HG03520 (cell line): ENCODE measurements around the gene ASTN2.

Experiments used
- ATAC-seq: cut with Tn5 transposase; IDR thresholded peaks from one replicate; pipeline ENCODE4 v1.9.1; 2021; ENCODE audit warnings: mild to moderate bottlenecking, moderate library complexity; ENCODE audit not compliant: unreplicated experiment

Gene ASTN2

DNA sequence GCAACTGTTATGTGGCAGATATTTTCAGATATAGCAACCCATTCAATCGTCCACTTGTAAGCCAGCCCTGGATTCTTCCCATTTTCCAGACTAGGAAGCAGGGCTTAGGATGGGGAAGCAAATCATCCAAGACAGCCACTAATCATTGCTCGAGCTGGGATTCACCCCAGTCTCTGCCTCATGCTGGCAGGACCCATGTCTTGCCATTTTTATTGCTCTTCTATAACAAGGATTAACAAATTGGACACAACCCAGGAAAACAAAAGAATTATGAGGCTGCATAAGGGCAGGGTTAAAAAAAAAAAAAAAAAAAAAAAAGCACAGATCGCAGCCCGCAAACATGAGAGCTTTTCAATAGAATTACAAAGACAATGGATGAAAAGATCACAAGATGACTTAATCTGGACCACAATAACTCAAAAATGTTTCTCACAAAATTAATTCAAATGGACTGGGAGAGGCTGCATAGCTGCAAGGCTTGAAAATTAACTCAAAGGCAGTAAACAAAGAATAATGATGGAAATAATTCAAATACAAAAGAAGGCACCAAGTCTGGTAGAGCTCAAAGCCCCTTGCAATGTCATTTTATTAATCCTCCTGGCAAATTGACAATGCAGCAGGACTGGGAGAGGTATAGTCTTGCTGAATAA is 40.7 kb downstream of the ASTN2 start:
- no peak for ATAC-seq

DNA sequence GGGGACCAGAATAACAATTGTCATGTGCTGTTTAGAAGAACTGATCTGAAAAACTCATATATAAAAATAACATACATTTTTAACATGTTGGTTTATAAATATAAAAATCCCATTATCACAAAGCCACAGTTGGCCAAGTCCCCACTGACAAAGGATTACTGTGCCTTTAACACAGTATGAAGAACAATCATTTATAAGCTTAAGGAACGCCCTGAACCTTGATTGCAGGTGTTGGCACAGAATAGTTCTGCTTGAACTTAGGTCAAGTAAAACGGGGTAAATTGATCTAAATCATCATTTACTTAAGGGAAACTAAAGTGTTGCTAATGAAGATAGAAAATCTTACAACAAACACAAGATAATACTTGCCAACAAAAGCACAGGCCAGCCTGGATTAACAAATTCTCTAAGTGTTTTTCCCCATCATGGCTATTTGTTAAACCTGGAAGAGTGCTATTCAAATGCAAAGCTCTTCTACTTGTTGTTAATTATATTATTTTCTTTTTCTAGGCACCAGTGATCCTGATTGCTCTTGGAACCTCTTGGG is 46.1 kb downstream of the ASTN2 start:
- ATAC-seq = no peak

DNA sequence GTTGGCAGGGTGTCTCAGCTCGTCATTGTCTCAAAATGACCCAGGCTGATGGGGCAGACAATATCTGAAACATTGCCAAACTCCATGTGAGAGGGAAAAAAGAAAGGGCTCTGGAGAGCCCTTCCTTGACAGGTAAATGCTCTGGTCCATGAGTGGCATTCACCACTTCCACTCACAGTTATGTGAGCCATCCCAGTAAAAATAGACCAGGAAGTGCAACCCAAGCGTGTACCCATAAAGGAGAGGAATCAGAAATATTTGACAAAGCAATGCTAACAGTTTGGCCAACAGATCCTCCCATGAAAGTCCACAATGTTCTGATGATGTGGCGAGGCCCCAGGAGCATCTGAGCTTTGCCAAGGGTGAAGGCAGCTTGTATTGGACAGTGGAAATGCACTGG is 49.4 kb downstream of the ASTN2 start:
- no peak for ATAC-seq

DNA sequence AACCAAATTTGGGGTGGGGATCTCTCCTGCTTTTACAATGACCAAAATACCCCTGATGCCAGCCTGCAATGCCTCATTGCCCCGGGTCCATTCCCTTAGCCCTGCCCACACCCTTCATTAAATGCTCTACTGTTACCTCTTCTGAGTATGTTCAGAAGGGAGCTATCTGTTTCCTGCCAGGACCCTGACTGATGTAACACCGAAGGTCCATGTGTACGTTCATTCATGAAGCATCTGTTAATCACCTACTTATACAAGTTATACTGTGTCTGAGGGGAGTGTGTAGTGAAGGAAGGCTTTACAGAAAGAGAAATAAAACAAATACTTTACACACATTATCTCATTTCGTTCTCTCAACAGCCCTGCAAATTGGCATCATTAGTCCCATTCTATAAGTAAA is 51.9 kb downstream of the ASTN2 start:
- no peak for ATAC-seq

DNA sequence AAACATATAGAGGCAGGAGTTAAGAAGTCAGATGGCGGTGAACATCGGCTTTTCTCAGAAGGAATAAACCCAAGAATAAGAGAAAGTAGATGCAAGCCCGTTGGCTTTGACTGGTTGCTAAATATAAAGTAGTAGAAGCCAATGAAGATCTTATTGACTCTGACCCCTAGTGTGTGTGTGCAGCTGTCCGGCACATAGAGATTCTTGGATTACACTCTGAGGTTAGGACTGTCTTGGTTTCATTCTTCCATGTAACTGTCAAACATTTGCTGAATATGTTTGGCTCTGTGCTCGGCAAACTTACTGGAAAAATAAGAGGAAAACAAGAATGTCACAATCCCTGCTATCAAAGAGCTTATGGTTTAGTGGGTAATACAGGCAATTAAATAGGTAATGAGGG is 54.9 kb downstream of the ASTN2 start:
- no peak for ATAC-seq

DNA sequence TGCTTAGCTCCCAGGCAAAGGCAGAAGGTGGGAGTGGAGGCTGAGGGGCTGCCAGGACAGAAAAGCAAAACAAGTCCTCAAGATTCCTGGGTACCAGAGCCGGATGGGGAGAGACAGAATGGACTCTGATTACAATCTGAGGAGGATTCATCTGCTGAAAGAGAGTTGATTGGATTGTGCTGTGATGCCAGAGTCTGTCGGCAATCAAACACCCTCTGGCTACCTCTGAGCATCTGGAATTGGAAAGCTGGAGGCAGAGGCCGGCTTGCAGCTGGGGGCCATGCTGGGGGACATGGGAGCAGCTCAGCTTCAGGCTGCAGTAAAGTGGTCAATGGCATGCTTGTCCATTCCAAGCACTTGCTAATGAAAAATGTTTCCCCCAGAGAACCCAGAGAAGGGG is 59.3 kb downstream of the ASTN2 start:
- no peak for ATAC-seq

DNA sequence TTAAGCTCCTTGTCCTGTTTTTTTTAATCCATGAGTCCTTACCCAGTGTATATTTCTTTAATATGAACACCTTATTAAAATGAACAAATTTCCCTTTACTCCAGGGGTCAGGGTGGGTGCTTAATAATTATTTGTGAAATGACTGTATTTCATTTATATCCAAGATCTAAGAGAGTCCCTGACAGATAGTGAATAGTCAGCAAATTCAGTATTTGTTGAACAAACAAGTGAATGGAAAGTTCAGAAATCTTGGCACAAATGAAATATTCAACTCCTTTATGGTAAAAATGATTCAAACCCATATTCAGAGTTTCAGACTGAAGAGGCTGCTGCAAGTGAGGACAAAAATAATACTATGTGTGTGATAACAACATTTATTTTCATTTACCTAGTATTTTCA is 59.9 kb downstream of the ASTN2 start:
- no peak for ATAC-seq

DNA sequence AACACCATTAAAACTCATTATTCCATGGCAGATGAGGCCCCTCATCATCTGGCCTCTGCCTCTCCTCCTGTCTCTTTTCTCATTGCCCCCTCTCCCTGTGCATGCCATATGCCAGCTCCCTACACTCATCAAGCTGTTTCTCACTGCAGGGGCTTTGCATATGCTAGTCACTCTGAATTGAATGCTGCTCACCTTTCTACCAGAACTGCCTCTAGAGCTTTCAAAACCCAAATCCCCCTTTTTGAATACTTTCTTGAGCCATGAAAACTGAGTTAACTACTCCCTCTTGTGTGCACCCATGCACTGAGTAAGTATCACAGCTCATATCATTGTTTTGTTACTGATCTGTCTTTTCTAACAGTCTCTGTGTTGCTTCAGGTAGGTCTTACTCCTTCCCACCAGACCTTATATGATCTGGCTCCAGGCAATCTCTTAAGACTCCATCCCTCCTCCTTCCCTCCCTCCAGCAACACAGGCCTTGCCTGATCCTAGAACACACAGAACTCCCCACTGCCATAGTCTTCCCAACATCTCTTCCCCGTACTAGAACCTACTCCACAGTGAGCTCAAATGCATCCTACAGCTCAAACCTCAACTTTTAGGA is 60.5 kb downstream of the ASTN2 start:
- no peak for ATAC-seq

DNA sequence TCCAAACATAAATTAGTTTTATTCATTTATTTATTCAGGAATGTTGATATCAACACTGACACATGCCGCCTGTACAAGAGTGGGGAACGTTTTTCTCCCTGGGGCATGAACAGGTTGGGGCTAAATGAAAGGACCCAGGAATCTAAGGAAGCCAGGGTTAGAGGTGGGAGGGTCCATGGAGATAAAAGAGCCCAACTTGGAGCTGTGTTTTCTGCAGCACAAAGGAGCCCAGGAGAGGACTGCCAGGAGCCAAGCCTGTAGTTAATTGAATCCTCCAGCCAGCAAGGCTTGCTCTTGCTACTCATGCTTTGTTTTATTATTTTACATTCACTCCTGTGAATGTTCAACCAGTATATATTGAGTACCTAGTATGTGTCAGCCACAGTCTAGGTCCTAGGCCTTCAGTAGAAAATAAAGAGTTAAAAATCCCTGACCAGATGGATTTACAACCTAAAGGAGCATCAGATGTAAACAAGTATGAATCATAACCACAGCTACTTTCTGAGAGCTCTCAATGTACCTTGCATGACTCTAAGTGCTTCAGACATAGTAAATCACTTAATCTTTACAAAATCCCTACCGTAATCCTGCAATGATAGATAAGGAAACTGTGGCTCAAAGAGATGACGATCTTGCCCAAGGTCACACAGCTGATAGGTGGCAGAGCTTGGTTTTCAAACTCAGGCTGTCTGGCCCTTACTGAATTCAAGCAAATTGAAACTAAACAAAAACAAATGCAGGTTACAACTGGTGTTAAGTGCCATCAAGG is 69.8 kb downstream of the ASTN2 start:
- ATAC-seq = no peak

DNA sequence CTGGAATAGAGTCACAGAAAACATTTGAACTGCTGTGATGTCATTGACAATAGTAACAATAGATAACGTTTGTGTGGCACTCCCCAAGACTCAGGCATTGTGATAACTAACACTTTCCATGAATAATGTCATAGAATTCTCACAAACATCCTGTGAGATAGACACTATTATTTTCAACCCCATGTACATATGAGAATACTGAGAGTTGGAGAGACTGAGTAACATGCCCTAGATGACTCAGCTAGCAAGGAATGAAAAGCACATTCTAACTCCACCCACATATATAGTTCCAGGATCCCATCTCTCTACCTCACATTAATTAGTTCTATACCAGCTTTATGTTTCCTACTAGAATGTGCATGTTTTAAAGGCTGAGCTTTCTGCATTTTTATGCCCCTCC is 71.4 kb downstream of the ASTN2 start:
- no peak for ATAC-seq

DNA sequence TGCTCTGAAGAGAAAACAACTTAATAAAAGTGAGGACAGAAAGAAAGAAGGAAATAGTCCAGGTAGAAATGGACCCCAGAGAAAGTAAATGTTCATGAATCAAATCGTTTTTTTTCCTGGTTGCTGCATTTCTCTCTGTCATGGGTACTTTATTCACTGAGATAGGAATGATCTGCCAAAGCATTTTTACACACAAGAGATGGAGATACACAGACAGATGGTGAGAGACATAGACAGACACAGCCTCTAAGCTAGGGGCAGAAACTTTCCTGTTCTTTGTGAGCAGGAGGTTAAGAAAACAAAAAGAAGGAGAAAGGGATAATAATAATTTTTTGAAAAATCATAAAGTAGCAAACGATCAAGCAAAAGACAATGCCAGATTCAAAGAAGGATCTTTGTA is 73.7 kb downstream of the ASTN2 start:
- no peak for ATAC-seq

DNA sequence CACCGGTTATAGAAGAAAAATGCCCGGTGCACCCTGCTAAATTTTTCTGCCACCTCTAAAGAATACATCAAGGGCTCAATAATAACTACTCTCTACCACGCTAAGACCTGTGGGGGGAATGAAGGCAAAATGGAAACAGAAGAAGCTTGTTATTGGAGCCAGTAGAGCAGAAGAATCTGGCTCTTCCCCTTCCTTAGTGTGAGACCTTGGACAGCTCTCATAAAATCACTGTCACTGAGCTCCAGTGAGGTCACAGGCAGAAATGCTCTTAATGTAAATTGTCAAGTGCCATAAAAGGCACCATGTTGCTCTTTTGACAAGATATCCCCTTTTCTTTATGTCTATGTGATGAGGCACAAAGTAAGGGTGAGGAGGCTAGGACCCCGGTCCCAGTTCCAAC is 74.4 kb downstream of the ASTN2 start:
- no peak for ATAC-seq

DNA sequence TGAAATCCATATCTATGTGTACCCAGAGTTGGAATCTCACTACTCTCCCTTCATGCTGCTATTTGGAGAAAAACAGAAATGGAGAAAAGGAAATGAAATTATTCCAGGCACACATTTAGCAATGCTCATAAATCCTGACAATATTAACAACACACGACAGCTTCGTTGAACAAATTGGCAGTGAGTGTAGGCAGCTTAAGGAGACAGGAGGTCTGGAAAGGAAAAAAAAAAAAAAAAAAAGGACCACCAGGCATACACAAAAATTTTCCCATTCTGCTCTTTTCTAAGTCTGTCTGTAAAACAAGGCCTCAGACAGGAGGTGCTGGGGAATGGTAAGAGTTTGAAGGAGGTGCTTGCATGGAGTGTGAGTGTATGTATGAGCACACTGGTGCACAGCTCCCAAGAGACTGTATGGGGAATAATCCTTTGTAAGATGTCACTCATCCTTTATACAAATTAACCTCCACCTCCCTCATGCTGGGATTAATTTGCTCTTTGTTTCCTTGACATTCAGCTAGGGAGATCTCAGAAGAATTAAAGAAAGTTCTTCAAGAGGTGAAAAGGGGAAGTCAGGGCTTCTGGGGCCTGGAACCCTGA is 78.9 kb downstream of the ASTN2 start:
- no peak for ATAC-seq

DNA sequence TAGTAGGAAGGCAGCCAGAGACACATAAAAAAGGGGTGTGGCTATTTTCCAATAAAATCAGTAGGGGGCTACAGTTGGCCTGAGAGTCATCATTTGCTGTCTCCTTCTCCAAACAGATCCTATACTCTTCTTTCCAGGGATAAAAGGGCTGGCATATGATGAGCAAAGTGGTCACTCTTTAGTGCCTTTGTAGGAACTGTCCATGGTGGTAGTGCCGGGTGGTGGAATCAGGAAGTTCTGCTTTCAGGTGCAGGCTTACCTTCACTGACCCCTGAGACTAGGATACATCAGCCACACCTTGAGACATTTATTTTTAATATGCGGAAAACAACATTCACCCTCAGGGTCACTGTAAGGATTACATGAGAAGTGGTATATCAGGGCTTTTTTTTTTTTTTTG is 80.8 kb downstream of the ASTN2 start:
- ATAC-seq = no peak

DNA sequence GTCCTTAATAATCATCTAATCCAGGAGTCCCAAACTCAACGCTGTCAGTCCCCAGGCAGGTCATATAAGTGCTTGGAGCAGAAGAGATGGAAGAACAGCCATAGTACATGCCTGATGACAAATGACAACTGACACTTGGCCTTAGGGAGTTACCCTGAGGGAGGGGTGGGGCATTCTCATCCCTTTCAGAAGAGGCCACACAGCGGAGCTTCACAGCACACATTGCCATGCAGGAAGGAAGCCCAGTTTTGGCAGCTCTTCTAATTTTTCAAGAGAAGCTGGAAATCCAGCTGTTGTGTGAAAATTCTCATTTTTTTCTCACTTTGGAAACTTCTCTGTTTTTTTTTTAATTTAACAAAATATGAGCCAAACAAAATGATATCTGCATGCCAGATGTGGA is 89.0 kb downstream of the ASTN2 start:
- no peak for ATAC-seq

DNA sequence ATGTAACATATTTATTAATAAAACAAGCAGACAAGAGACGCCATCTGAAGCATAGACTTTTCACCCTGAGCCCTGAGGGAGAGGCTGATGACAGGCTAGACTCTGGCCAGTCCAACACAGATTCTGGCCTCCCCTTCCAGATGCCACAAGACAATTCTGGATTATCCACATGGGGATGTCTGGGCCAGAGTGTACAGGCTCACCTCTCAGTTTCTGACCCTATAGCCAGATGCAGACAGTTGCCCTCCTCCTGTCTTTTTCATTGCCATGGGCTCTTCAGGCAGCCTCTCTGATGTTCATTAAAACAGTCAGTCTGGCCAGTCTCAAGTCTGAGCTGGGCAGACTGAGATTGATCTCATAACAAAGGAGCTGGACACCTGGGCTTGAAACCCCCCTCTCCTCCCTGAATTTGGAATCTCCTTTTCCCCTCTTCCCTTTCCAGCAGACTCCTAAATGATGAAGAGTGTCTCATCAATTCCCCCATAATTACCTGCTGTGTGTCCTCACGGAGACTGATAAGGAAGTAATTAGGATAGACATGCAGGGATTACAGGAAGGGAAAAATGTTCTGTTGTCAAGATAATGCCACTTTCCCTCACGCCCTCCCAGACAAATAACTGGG is 89.6 kb downstream of the ASTN2 start:
- ATAC-seq = no peak

DNA sequence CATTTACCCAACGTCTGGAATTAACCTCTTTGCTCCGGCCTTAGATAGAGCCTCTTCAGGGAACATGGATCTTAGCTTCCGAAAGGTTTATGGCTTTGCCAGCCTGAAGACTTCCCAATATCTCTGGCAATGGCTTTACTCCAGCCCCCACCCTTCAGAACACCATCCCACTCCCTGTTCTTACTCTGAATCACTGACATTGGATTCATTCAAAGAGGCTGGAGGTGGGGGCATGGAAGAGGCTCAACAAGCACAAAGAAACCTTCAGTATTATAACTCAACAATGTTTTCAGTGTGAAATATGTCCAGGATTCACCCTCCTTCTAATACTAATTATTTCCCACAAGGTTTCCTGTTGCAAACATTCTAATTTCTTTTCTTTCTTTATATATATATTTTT is 91.5 kb downstream of the ASTN2 start:
- no peak for ATAC-seq

DNA sequence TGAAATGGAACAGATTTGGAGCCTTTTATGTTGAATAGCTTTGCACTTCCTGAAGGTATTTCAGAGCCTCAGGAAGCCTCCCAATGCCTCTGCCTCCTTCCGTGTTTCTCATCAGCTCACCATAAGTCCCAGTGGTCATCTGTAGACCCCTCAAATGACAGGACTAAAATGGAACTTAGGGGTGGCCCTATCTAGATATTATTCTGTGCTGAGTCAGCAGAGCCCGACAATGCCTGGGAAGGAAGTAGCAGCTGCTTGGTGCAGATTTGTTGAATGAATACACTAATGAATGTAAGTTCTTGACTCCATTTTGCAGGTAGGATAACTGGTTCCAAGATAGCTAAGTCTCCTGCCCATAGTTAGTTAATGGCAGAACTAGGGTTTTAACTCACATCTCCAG is 97.7 kb downstream of the ASTN2 start:
- ATAC-seq = no peak

DNA sequence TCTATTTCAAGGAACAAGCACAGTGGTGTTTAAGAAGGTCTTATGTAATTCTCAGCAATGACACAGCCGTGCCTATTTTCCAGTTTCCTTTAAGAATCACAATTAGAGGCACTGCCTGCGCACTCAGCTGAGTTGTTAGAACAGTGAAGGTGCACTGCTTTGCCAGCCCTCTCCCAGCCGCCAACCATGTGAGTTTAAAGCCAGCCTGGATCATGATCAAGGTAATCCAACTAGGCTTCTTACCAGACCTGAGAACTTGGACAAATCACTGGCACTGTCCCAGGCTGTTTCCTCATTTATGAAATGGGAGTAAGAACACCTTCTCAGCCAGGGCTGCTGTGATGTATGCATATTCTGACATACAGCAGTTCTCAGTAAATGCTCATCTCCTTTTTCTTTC is 99.6 kb downstream of the ASTN2 start:
- ATAC-seq = no peak

DNA sequence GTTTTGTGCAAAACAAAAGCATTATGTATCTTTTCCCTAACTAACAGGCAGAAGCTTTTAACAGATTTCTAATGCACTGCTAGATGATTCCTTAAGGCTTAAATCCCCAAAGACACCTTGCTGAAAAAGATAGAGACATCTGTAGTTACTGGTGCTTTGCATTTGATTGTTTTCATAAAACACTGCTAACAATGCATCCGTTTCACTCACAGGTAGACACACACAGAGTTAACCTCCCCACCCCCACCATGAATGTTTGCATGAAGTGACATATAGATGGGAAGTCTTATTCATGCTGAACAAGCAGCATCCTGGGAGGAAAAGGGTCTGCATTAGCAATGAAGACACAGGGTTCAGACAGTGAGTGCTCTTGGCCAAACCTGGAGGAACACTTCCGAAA is 100.9 kb downstream of the ASTN2 start:
- ATAC-seq = no peak

DNA sequence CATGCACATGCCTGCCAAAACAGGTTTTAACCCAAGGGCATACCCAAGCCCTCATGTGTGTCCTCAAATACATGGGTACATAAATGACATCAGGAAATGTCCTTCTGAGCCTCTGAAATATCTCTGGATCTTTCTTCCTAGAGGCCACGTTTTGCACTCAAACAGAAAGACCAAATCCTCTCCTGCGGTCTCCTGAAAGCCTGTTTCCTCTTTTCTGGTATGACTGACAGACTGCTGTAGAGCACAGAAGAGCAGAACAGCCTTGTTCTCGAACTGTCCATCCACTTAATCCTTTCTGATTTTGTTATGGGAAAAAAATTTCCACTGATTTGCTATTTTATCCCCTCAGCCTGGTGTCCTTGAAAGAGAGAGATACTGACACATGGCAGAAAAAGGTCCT is 107.2 kb downstream of the ASTN2 start:
- no peak for ATAC-seq
